Prostate gland (tissue), 2 donors: ENCODE measurements around the gene SPTB.

Experiments
- POLR2A ChIP-seq: fragments of 450-650 bp; IDR thresholded peaks from one replicate; pipeline ENCODE4 v1.6.1; 2016; ENCODE audit warnings: antibody characterized with exemption, mild to moderate bottlenecking
- POLR2AphosphoS5 ChIP-seq: sonication (generic); formaldehyde crosslinking; IDR thresholded peaks from one replicate; pipeline ENCODE4 v1.6.1; 2017; ENCODE audit warnings: antibody characterized with exemption
- TF ChIP-seq, protein P1 (sequence below), 4 experiments: fragments of 200-600 bp in 2 of 4; fragments of 450-650 bp in 2 of 4; sonication (generic) in 2 of 4; IDR thresholded peaks; 1 replicate in 3 of 4; 2 replicates in 1 of 4; pipeline ENCODE4 v1.5.1; 2016 to 2019; ENCODE audit warnings: antibody characterized with exemption in 4 of 4, mild to moderate bottlenecking in 2 of 4, moderate library complexity in 2 of 4

DNA sequence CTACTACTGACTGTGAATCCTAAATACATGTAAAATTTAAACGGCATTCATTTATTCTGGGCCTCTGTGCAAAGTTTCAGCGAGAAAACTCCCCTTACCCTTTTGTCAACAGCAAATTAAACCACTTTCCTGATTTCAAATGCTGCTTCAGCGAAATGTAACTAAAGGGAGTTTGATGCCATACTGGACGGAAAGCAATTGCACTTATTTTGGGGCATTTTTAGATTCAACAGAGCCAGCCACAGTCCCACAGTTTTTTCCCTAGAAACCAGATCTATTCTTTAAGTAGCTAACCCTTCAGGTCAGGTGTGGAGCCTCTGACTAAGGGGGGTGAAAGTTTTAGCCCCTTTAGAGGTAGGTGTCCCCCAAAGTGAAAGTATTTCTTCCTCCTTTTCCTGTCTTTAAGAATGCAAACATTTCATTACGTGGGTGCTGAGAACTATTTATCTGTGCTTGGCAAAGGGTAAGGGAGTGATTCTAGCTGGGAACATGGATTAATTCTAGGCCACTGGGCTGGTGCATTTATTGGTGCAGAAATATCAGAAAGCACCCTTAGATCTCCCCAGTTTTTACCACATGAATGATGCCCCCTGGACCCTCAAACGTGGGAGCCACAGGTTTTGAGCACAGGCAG lies 72.7 kb downstream of the SPTB start:
- no peak for TF ChIP-seq POLR2A
- TF ChIP-seq, protein P1, sequence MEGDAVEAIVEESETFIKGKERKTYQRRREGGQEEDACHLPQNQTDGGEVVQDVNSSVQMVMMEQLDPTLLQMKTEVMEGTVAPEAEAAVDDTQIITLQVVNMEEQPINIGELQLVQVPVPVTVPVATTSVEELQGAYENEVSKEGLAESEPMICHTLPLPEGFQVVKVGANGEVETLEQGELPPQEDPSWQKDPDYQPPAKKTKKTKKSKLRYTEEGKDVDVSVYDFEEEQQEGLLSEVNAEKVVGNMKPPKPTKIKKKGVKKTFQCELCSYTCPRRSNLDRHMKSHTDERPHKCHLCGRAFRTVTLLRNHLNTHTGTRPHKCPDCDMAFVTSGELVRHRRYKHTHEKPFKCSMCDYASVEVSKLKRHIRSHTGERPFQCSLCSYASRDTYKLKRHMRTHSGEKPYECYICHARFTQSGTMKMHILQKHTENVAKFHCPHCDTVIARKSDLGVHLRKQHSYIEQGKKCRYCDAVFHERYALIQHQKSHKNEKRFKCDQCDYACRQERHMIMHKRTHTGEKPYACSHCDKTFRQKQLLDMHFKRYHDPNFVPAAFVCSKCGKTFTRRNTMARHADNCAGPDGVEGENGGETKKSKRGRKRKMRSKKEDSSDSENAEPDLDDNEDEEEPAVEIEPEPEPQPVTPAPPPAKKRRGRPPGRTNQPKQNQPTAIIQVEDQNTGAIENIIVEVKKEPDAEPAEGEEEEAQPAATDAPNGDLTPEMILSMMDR (IDR thresholded peaks at IDR 0.05) = no peak
- TF ChIP-seq POLR2AphosphoS5 = no peak
